SIG-M5 treated with dmso at 0.1 percent for 504 hours (cell line): ENCODE data around the gene STS.
"Not testable (repeated sequence)": the region's sequence is repeated elsewhere in the genome, so short reads cannot be mapped to it uniquely, and the experiment has no call there.

Experiments used
- DNase-seq: peaks from one replicate; lab custom pipeline; 2025; ENCODE audit not compliant: unreplicated experiment; lab: John Stamatoyannopoulos, UW

The STS gene

DNA sequence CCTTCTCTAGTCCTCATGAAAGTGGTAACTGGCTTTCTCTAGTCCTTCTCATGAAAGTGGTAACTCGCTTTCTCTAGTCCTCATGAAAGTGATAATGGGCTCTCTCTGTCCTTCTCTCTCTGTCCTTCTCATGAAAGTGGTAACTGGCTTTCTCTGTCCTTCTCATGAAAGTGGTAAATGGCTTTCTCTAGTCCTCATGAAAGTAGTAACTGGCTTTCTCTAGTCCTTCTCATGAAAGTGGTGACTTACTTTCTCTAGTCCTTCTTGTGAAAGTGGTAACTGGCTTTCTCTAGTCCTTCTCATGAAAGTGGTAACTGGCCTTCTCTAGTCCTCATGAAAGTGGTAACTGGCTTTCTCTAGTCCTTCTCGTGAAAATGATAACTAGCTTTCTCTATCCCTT, 31.3 kb downstream of the STS start:
- not testable (repeated sequence) for DNase-seq

DNA sequence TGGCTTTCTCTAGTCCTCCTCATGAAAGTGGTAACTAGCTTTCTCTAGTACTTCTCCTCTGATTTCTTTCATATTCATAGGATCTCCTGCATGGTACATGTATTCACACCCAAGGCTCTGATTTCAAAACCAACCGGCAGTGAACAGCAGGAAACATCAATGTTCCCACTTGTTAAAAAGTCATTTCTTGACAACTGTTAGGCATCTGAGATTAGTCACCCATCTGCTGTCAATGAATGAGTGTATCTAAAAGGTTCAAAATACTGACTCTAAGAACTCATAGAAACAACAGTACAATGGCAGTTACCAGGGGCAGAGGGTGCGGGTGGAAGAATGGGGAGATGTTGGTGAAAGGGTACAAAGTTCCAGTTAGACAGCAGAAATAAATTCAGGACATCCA, 31.9 kb downstream of the STS start:
- DNase-seq, result no peak

DNA sequence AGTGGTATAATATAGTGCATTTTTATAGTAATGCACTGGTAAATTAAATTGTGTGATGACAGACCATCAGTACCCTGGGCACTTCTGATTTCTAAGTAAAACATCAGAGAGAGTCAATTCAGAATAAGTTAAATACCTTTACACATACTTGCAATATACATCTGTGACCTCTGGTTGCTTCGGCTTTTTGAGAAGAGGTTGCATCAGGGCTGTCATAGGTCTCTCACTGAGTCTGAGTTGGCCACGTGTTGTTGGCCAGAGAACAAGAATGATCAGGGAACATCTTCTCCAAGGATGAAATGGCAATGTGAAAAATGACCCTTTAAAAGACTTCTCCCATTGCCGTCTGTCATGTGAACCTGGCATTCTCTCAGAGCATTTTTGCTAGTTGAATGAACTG, 37.3 kb downstream of the STS start:
- no peak for DNase-seq

GRCh38 chrX:7188672-7189071, 41.2 kb downstream of the STS start:
- no peak for DNase-seq

DNA sequence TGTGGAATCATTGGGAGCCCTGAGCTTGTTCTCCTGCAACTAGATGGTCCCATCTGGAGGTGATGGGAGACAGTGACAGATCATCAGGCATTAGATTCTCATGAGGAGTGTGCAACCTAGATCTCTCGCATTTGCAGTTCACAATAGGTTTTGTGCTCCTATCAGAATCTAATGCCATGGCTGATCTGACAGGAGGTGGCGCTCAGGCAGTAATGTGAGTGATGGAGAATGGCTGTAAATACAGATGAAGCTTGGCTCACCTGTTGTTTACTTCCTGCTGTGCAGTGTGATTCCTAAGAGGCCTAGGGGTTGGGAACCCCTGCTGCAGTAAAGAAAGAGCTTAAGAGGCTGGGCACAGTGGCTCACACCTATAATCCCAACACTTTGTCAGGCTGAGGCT, 42.6 kb downstream of the STS start:
- DNase-seq, result no peak

- no peak for DNase-seq
Measured at GRCh38 chrX:7191681-7192110, 44.2 kb downstream of the STS start.

DNA sequence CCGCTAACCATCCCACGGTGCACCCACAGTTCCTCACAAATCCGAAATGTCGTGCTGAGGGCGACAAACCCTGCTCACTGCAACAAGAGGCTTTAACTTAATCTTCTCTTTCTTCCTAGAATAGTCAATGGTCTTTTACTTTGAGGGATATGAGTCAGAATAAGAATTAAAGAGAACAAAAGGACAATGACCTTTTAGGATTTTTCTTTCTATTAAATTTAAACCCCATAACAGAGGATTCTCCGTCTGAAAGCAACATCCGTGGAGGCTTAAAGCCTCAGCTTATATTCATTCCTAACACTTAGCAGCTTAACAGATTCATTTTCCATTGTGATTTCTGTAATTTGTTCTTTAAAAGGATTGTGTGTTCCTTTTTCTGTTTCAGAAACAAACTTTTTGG, 45.4 kb downstream of the STS start:
- DNase-seq, result no peak

DNA sequence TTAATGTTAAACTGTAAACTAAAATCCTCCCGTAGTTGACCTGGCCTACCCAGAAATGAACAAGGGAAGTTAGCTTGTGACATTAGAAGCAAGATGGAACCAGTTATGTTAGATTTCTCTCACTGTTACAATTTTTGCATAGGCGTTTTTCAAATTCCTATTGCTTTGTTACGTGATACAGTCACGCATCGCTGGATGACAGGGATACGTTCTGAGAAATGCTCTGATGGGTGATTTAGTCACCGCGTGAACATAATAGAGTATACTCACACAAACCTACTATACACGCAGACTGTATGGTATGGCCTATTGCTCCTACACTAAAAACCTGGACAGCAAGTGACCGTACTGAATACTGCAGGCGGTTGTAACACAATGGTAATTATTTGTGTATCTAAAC, 47.1 kb downstream of the STS start:
- DNase-seq, result no peak
